ENCODE data around the gene SMIM44.
"Not testable (repeated sequence)": the region's sequence is repeated elsewhere in the genome, so short reads cannot be mapped to it uniquely, and the experiment has no call there.

Gene SMIM44

DNA sequence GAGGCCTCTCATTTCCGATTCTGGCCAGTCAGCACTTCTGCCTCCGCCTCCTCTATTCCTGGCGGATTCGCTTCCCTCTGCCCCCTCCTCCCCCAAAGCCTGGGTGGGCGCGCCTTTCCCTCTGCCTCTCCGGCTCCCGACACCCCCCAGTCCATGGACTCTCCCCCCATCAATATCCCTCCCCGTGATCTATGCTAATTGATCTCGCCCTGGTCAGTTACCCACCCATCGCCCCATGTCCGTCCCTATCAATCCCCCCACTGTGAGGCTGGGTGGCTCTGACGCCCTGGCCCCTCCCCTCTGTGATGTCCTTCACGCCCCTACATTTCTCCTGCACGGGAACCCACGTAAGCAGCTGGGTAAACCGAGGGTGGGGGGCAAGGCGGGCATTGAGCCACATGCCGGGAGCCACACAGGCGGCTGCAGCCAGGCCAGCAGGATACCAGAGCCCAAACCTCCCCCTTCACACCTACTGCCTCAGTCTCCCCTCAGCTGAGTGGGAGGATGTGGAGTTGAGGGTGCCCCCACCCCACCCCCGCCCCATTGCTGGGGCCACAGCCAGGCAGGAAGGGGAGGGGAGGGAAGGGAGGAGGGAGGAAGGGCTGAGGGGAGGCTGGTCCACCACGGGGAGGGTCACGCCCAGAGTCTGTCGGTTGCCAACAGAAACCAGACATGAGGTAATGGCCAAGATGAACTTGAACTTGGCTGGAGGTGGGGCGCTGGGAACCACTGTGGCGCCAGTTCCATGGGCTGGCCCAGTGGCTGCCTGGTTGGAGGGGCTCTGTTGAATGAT, 24.0 kb downstream of the SMIM44 start:
- TF ChIP-seq TAF1 (IDR thresholded peaks at IDR 0.05; ENCODE audit: borderline replicate concordance, low read depth, low read length) (no peak), POLR2AphosphoS5 (IDR thresholded peaks at IDR 0.05; ENCODE audit: low read depth, low read length) (no peak), POLR2A (IDR thresholded peaks at IDR 0.05; ENCODE audit: low read depth, low read length) (no peak)
- DNase-seq (ENCODE audit: insufficient read length): no peak
- no peak for FAIRE-seq

DNA sequence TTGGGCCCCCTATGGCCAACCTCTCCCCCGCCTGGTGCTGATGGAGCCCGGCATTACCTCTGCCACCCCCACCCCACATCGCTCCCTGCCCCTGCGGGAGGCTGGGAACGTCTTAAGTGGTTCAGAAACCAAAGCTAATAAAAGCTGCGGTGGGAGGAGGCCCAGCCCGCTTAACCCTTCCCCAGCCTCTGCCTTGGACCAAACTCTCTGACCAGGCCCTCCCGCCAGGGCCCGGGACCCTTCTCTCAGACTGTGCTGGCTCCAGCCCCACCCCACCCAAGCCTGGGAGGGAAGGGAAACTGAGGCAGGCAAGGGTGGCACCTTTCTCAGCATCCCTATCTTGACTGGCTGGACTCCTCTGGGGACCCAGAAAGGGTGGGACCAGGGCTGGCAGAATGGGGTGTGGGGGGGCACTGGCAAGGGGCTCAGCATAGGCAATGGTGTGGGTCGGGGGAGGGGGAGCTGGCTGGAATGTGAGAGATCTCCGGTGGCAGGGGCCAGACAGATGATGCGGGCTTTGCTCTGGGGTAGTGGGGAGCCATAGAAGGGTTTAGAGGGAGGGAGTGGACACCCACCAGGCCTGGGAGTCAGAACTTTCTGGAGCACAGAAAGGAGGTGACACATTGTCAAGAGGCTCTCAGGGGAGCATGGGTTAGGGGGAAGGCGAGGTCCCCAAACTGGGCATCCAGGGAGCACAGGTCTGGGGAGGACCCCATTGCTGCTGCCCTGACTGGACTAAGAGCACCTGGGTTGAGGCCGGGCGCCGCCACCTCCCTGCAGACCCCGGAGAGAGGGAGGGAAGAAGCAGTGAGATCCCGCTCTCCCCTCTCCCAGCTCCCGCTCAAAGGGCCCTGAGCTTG, 24.8 kb downstream of the SMIM44 start:
- FAIRE-seq (no peak), DNase-seq (ENCODE audit: insufficient read length) (no peak)
- no peak for TF ChIP-seq POLR2AphosphoS5 (IDR thresholded peaks at IDR 0.05; ENCODE audit: low read depth, low read length)
- no peak for TF ChIP-seq POLR2A (IDR thresholded peaks at IDR 0.05; ENCODE audit: low read depth, low read length)
- no peak for TF ChIP-seq TAF1 (IDR thresholded peaks at IDR 0.05; ENCODE audit: borderline replicate concordance, low read depth, low read length)

DNA sequence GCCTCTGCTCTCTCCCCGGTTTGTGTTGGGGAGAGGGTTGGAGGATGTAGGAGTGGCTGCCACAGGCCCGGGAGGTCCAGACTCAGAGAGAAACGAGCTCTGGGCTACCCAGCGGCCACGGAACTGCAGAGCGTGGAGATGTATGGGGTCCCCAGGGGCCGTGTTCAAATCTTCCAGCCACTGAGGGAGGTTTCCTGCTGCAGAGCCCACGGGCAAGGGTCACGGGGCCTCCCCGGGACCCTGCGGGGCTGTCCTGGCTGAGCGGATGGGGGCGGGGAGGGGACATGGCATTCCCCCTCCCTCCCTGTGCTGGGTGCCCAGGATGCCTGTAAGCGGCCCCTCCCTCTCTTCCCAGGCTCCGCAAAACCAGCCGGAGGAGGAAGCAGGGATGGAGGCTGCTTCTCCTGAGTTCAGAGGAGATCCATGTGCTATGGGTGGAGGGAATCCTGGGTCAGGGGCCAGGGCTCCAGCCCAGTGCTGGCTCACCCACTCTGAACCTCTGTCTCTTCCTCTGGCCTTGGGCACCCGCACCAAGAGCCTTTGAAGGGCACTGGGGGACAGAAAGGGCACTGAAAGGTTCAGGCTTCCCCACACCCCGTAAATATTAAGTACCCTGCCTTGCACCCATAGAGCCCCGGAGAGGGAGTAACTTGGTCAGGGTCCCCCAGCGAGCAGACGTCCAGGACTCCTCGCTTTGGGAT, 25.6 kb downstream of the SMIM44 start:
- DNase-seq (ENCODE audit: insufficient read length) (no peak), FAIRE-seq (no peak)
- TF ChIP-seq TAF1 (IDR thresholded peaks at IDR 0.05; ENCODE audit: borderline replicate concordance, low read depth, low read length) (no peak), POLR2AphosphoS5 (IDR thresholded peaks at IDR 0.05; ENCODE audit: low read depth, low read length) (no peak), POLR2A (IDR thresholded peaks at IDR 0.05; ENCODE audit: low read depth, low read length) (no peak)

DNA sequence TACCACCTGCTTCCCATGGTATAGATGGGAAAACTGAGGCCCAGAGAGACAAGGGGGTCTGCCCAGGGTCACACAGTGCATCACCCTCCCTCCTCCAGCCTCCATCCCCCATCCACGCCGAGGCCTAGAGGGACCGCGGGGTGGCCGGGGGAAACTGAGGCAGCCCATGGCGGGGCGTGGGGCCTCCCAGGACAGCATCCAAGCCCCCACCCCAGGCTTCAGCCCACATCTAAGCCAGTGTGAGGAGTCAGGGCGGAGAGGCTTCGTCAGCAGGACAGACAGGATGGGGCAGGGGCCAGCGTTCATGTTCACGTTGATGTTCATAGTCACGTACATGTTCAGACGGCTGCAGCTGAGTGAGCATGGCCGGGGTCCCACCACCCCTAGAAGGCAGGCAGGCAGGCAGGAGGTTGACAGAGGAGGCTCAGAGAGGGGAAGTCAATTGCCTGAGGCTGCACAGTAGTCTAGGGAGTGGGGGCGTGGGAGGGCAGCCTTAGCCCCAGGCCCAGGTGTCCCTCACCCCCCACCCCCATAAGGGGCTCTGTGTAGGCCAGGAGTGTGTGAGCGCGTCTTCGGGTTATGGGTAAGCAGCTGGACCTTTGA, 26.2 kb downstream of the SMIM44 start:
- DNase-seq (ENCODE audit: insufficient read length): no peak

DNA sequence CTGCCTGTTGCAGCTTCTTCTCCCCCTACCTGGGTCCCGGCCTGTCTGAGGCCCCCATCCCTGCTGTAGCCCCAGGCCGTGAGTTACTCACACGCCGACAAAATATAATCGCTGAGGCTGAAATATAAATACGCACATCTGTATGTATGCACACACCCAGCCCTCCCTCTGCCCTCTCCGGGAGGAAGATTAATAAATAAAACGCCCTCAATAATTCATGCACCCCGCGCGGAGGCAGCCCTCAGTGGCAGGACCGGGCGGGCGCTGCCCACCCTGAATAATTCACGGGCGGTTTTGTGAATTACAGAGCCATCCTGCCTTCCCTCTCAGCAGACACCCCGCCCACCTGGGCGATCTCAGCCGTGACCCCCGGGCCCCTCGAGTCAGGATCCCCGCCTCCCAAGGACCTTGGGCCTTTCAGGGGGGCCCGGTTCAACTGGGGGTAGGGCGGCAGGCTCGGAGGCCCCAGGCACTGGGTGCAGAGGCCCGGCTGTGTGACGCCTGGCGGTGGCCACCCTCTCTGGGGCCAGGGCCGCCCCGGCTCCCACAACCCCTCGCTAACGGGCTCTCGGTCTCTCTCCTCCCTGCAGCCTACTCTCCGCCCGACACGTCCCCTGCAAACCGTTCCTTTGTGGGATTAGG, 27.2 kb downstream of the SMIM44 start:
- TF ChIP-seq POLR2AphosphoS5 (IDR thresholded peaks at IDR 0.05; ENCODE audit: low read depth, low read length) (no peak), TAF1 (IDR thresholded peaks at IDR 0.05; ENCODE audit: borderline replicate concordance, low read depth, low read length) (no peak), POLR2A (IDR thresholded peaks at IDR 0.05; ENCODE audit: low read depth, low read length) (no peak)
- DNase-seq (ENCODE audit: insufficient read length) (no peak), FAIRE-seq (no peak)

More for the DNA sequence above, 26.2 kb downstream of the SMIM44 start:
- no peak for TF ChIP-seq POLR2AphosphoS5 (IDR thresholded peaks at IDR 0.05; ENCODE audit: low read depth, low read length)
- TF ChIP-seq POLR2A (IDR thresholded peaks at IDR 0.05; ENCODE audit: low read depth, low read length): no peak
- TF ChIP-seq TAF1 (IDR thresholded peaks at IDR 0.05; ENCODE audit: borderline replicate concordance, low read depth, low read length): no peak
- no peak for FAIRE-seq

DNA sequence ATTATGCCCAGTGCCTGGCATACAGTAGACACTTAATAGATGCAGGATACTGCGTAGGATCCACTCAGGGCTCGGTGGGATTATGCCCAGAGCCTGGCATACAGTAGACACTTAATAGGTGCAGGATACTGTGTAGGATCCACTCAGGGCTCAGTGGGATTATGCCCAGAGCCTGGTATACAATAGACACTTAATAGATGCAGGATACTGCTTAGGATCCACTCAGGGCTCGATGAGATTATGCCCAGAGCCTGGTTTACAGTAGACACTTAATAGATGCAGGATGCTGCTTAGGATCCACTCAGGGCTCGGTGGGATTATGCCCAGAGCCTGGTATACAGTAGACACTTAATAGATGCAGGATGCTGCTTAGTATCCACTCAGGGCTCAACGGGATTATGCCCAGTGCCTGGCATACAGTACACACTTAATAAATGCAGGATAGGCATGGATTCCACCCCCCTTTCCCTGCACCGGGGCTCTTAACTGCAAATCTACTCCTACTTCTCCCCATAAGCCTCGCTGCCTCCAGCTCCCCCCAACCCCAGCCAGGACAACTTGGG, 27.8 kb downstream of the SMIM44 start:
- FAIRE-seq: no peak
- TF ChIP-seq TAF1 (IDR thresholded peaks at IDR 0.05; ENCODE audit: borderline replicate concordance, low read depth, low read length) (no peak), POLR2A (IDR thresholded peaks at IDR 0.05; ENCODE audit: low read depth, low read length) (no peak), POLR2AphosphoS5 (IDR thresholded peaks at IDR 0.05; ENCODE audit: low read depth, low read length) (no peak)
- DNase-seq (ENCODE audit: insufficient read length): no peak

DNA sequence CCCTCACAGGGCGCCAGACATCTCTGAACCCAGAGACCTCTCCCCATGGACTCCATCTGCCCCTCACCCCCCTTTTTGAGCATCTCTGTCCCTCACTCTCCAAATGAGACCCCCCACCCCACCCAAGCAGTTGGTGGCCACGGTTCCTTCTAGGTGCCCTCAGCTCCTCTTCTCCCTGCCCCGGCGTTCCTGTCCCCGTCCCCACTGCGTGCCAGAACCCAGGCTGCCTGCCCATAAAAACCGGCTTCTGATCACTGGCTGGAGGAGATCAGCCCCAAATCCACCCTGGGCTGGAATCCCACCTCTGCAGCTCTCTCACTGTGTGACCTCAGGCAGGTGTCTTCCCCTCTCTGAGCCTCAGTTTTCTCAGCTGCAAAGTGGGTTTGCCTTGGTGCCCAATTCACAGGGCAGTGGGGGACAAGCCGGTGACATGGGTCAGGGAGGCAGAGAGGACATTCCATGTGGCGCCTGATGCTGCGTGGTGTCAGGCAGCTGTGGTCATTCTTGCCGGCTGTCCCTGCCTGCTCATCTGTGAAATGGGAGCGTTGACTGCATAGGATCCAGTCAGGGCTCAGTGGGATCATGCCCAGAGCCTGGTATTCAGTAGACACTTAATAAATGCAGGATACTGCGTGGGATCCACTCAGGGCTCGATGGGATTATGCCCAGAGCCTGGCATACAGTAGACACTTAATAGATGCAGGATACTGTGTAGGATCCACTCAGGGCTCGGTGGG, 28.4 kb downstream of the SMIM44 start:
- DNase-seq (ENCODE audit: insufficient read length) (no peak), FAIRE-seq (no peak)
- TF ChIP-seq POLR2A (IDR thresholded peaks at IDR 0.05; ENCODE audit: low read depth, low read length): no peak
- TF ChIP-seq TAF1 (IDR thresholded peaks at IDR 0.05; ENCODE audit: borderline replicate concordance, low read depth, low read length): no peak
- no peak for TF ChIP-seq POLR2AphosphoS5 (IDR thresholded peaks at IDR 0.05; ENCODE audit: low read depth, low read length)

DNA sequence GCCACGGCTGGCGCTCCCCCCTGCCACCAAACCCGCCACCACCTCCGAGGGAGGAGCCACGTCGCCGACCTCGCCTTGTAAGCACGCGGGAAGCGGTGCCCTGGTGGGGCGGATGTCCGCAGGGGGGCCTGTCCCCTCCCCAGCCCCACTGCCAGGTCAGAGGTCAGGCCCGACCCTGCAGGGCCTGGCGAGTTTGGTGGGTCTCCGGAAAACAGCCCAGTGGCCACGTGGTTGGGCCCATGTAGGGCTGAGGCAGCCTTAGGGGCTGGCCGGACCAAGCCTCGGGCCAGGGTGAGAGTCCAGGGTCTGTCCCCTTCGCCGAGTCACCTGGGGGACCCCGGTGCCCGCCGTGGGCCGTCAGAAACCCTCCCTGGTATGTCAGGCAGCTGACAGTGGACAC, 29.4 kb downstream of the SMIM44 start:
- FAIRE-seq (no peak), DNase-seq (ENCODE audit: insufficient read length) (no peak)
- no peak for TF ChIP-seq TAF1 (IDR thresholded peaks at IDR 0.05; ENCODE audit: borderline replicate concordance, low read depth, low read length)
- no peak for TF ChIP-seq POLR2A (IDR thresholded peaks at IDR 0.05; ENCODE audit: low read depth, low read length)
- no peak for TF ChIP-seq POLR2AphosphoS5 (IDR thresholded peaks at IDR 0.05; ENCODE audit: low read depth, low read length)

DNA sequence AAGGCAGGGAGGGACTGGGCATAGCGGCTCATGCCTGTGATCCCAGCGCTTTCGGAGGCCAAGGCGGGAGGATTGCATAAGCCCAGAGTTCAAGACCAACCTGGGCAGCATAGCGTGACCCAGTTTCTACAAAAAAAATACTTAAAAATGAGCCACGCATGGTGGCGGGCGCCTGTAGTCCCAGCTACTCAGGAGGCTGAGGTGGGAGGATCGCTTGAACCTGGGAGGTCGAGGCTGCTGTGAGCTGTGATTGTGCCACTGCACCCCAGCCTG, 30.4 kb downstream of the SMIM44 start:
- FAIRE-seq; DNase-seq (ENCODE audit: insufficient read length): not testable (repeated sequence)
